ENCODE data around the gene UNC5B.
A peak's percentile ranks its signal among the peaks of the same experiment; 100 is the strongest.

UNC5B gene

GRCh38 chr10:71255550-71255807 lies 43.1 kb downstream of the UNC5B start:
- no peak for DNase-seq

DNA sequence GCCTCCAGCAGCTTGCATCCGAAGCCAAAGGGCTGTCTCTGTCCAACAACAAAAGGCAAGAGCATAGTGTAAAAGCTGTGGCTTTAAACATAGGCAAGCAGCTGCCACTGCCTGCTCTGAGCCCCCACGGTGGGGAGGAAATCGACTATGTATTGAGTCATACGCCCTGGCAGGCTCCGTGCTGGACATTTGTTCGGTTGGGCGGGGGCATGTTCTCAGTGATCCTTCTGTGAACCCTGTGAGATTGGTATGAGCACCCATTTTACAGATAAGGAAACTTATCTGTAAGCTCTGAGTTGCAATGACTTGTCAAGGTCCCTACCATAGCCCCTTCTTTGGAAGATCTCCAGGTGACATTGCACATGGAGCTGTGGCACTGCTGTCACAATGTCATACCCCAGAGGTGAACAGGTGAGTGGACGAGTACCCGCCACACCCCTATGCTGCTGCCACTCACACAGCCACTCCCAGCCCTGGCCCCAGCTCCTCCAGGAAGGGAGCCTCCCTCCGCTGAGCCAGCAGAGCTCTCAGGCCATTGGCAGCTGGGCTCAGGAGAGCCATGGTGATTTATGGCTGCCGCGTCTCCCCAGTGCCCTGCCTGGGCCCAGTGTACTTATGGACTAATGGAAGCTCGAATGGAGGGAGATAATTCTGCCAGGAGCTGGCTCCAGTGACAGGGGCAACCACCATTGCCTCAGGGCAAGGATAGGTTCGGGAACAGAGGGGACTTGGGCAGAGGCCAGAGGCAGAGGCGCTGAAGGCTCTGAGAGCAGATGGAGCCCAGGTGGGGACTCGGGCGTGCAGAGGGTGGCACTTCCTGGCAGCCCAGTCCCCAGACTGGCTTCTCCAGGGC lies 43.7 kb downstream of the UNC5B start:
- DNase-seq = peak; percentile 75

GRCh38 chr10:71256661-71257318 lies 44.4 kb downstream of the UNC5B start:
- no peak for DNase-seq

GRCh38 chr10:71257319-71257997 lies 45.1 kb downstream of the UNC5B start:
- DNase-seq = no peak

- no peak for DNase-seq
Measured at GRCh38 chr10:71258046-71258445, 45.7 kb downstream of the UNC5B start.

- no peak for DNase-seq
Measured at GRCh38 chr10:71258446-71259145, 46.2 kb downstream of the UNC5B start.

DNA sequence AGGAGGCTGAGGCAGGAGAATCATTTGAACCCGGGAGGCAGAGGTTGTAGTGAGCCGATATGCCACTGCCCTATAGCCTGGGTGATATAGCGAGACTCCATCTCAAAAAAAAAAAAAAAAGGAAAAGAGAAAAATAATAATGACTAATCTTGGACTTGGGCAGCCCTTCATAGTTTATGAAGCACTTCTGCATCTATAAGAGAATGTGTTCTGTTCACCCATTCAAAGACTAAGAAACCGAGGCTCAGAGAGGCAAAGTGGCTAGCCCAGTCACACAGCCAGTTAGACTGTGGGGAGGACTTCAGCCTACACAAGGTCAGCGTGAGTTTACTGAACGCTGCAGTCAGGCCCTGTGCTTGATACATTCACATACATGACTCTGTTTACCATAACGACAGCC lies 46.9 kb downstream of the UNC5B start:
- no peak for DNase-seq

GRCh38 chr10:71259815-71260501 lies 47.6 kb downstream of the UNC5B start:
- no peak for DNase-seq

- peak; percentile 82 for DNase-seq
Measured at GRCh38 chr10:71260622-71261325, 48.4 kb downstream of the UNC5B start.

DNA sequence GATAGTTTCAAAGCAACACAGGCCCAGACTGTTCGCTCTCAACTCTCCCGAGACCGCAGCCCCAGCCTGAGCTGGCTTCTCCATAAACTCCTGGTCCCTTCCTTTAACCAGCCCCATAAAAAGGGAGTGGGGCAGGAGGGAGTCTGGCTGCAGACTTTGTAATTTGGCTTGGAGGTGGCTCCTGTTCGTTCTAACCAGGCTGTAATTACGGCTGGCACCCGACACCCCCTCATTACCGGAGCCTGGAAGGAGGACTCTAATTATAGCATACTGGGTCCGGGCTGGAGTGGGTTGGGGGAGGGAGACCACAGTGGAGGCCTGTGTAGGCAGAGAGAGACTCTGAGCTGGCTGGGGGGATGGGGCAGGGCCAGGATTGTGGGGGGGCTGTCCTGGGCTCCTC lies 49.7 kb downstream of the UNC5B start:
- peak; percentile 38 for DNase-seq

- DNase-seq = no peak
Measured at GRCh38 chr10:71262817-71263216, 50.4 kb downstream of the UNC5B start.

GRCh38 chr10:71263376-71263775 lies 51.0 kb downstream of the UNC5B start:
- DNase-seq = peak; percentile 24

DNA sequence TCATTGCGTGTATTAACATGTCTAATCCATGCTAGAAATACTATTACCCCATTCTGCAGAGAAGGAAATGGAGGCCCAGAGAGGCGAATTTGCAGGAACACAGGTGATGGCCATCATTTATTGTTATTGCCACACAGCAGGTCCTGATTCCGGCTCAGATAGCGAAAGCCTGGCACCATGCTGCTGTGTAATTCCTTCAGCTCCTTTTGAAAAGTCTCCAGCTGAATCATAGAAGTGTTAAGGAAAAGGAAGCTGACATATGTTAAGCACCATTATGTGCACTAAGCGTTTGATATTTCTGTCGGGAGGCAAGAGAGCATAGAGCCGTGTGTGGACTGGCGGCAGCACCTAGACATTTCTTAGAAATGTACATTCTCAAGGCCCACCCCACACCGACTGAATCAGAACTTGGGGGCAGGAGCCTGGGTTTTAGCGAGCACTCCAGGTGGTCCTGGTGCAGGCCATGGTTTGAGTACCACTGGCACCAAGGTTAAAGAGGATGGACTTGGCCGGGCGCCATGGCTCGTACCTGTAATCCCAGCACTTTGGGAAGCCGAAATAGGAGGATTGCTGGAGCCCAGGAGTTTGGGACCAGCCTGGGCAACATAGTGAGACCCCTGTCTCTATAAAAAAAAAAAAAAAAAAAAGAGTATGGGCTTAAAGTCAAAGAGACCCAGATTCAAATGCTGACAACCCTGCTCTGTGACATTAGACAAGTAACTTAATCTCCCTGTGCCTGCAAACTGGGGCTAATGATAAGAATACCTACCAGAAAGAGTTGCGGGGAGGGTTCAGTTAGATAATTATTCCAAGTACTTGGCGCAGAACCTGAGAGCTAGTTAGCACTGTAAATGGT lies 52.2 kb downstream of the UNC5B start:
- DNase-seq = peak; percentile 35

- no peak for DNase-seq
Measured at GRCh38 chr10:71265201-71265575, 52.8 kb downstream of the UNC5B start.

- DNase-seq = no peak
Measured at GRCh38 chr10:71265618-71266146, 53.3 kb downstream of the UNC5B start.

GRCh38 chr10:71266147-71266917 lies 54.0 kb downstream of the UNC5B start:
- peak; percentile 92 for DNase-seq

GRCh38 chr10:71266918-71267442 lies 54.6 kb downstream of the UNC5B start:
- peak; percentile 42 for DNase-seq

- DNase-seq = no peak
Measured at GRCh38 chr10:71267508-71268240, 55.3 kb downstream of the UNC5B start.

- peak; percentile 58 for DNase-seq
Measured at GRCh38 chr10:71268247-71268691, 55.9 kb downstream of the UNC5B start.

Data from fibroblast of skin of right biceps (primary cell).